Liver (tissue), 9 donors: ENCODE data around the gene RAP1GAP2. TPM values are rescaled to one million over a fixed set of nuclear protein-coding genes. Genes with fewer than 3 reads are reported as not detected.
"Not testable (repeated sequence)": the region's sequence is repeated elsewhere in the genome, so short reads cannot be mapped to it uniquely, and the experiment has no call there.

Experiments used
- DNase-seq: peaks from one replicate; pipeline ENCODE4 v3.0.0-alpha.2; 2017; ENCODE audit warnings: low spot score
- H3K27ac ChIP-seq, 2 donors: one replicate each; pipeline ENCODE4 v1.7.0; 2013; ENCODE audit warnings: inconsistent platforms in 2 of 2, low read length in 2 of 2, control low read depth in 1 of 2, low read depth in 1 of 2, mild to moderate bottlenecking in 1 of 2
- H3K27me3 ChIP-seq, 4 donors: one replicate each; pipeline versions ENCODE4 v1.6.1 to v1.7.0; 2013; ENCODE audit warnings: low read length in 3 of 4, inconsistent platforms in 1 of 4, mild to moderate bottlenecking in 1 of 4, moderate library complexity in 1 of 4; ENCODE audit not compliant: control insufficient read depth in 4 of 4, insufficient read depth in 4 of 4
- H3K36me3 ChIP-seq, 4 donors: one replicate each; pipeline versions ENCODE4 v1.6.1 to v1.7.0; 2013; ENCODE audit warnings: low read length in 3 of 4, mild to moderate bottlenecking in 3 of 4, low read depth in 1 of 4, moderate library complexity in 1 of 4; ENCODE audit not compliant: control insufficient read depth in 4 of 4, insufficient read depth in 3 of 4
- H3K4me1 ChIP-seq, 4 donors: one replicate each; pipeline versions ENCODE4 v1.6.1 to v1.7.0; 2013; ENCODE audit warnings: low read length in 3 of 4, mild to moderate bottlenecking in 3 of 4, moderate library complexity in 1 of 4; ENCODE audit not compliant: control insufficient read depth in 4 of 4, insufficient read depth in 4 of 4
- H3K4me3 ChIP-seq, 3 donors: one replicate each; pipeline versions ENCODE4 v1.6.1 to v1.7.0; 2013; ENCODE audit warnings: low read length in 3 of 3, control low read depth in 1 of 3, low read depth in 1 of 3, mild to moderate bottlenecking in 1 of 3
- H3K9ac ChIP-seq, 2 donors: one replicate each; pipeline ENCODE4 v1.7.0; 2013; ENCODE audit warnings: low read length in 2 of 2, mild to moderate bottlenecking in 2 of 2, moderate library complexity in 2 of 2, control low read depth in 1 of 2, low read depth in 1 of 2
- H3K9me3 ChIP-seq, 4 donors: one replicate each; pipeline versions ENCODE4 v1.6.1 to v1.7.0; 2013; ENCODE audit warnings: low read length in 3 of 4; ENCODE audit not compliant: control insufficient read depth in 4 of 4
- EGR1 ChIP-seq, 2 donors: IDR thresholded peaks; 2 replicates each; pipeline ENCODE4 v1.6.1; 2016 to 2018; ENCODE audit warnings: antibody characterized with exemption in 2 of 2, low read depth in 2 of 2
- FOXA1 ChIP-seq: IDR thresholded peaks from 2 replicates; pipeline ENCODE4 v1.6.1; 2016; ENCODE audit warnings: antibody characterized with exemption
- FOXA2 ChIP-seq: IDR thresholded peaks from 2 replicates; pipeline ENCODE4 v1.6.1; 2016; ENCODE audit warnings: antibody characterized with exemption
- GABPA ChIP-seq, 2 donors: IDR thresholded peaks in 1 of 2; conservative IDR thresholded peaks in 1 of 2; 2 replicates each; pipeline ENCODE4 v1.6.1; 2016; ENCODE audit warnings: antibody characterized with exemption in 2 of 2, mild to moderate bottlenecking in 1 of 2, moderate library complexity in 1 of 2
- HNF4G ChIP-seq: IDR thresholded peaks from 2 replicates; pipeline ENCODE4 v1.6.1; 2016; ENCODE audit warnings: antibody characterized with exemption
- RXRA ChIP-seq, 2 donors: IDR thresholded peaks; 2 replicates each; pipeline ENCODE4 v1.6.1; 2017 to 2018; ENCODE audit warnings: antibody characterized with exemption in 2 of 2, mild to moderate bottlenecking in 1 of 2
- SP1 ChIP-seq: IDR thresholded peaks from 2 replicates; pipeline ENCODE4 v1.6.1; 2018; ENCODE audit warnings: antibody characterized with exemption, mild to moderate bottlenecking
- TAF1 ChIP-seq: conservative IDR thresholded peaks from 2 replicates; pipeline ENCODE4 v1.6.1; 2016; ENCODE audit warnings: antibody characterized with exemption, mild to moderate bottlenecking
- YY1 ChIP-seq: IDR thresholded peaks from 2 replicates; pipeline ENCODE4 v1.6.1; 2016; ENCODE audit warnings: antibody characterized with exemption, mild to moderate bottlenecking
- WGBS: extraction: QIAGEN DNeasy Blood & Tissue Kit; methylation state at CpG from one replicate; pipeline ENCODE4 v1.1.7; 2013; 5-methylcytosine and 5-hydroxymethylcytosine counted together
- polyA plus RNA-seq, 2 donors: library from polyadenylated mRNA; stranded (reverse) in 1 of 2; unstranded in 1 of 2; fragments of 200-250 nt in 1 of 2; fragments of >200 nt in 1 of 2; fragmentation: Nextera tagmentation in 1 of 2; extraction: Ambion mirVana in 1 of 2; gene quantifications; one replicate each; pipeline versions ENCODE4 v1.2.1 to v1.2.3, GENCODE V29; 2013 to 2015
- total RNA-seq, 2 donors: library from RNA; depleted of rRNA; stranded (reverse); fragments of >200 nt; gene quantifications; one replicate each; pipeline ENCODE4 v1.2.3, GENCODE V29; 2014
- TF ChIP-seq, protein P1 (sequence below): IDR thresholded peaks from 2 replicates; pipeline ENCODE4 v1.6.1; 2016; ENCODE audit warnings: antibody characterized with exemption, mild to moderate bottlenecking
- TF ChIP-seq, protein P2 (sequence below): IDR thresholded peaks from 2 replicates; pipeline ENCODE4 v1.6.1; 2016; ENCODE audit warnings: antibody characterized with exemption
- TF ChIP-seq, protein P3 (sequence below): IDR thresholded peaks from 2 replicates; pipeline ENCODE4 v1.6.1; 2016; ENCODE audit warnings: antibody characterized with exemption
- TF ChIP-seq, protein P4 (sequence below): IDR thresholded peaks from 2 replicates; pipeline ENCODE4 v1.6.1; 2016; ENCODE audit warnings: antibody characterized with exemption
- TF ChIP-seq, protein P5 (sequence below): fragments of 150-350 bp; IDR thresholded peaks from 2 replicates; pipeline ENCODE4 v1.5.1; 2017; ENCODE audit warnings: improper control_type of control experiment, low read depth, low read length; ENCODE audit not compliant: missing input control
- donor health status: healthy.
- donor health status: healthy.
- donor health status: healthy.
- donor health status: healthy.
- donor health status: healthy.

Gene RAP1GAP2
- total and polyA plus RNA-seq, 4 donors, result 0.56 to 1.7 (median 1.1) TPM

DNA sequence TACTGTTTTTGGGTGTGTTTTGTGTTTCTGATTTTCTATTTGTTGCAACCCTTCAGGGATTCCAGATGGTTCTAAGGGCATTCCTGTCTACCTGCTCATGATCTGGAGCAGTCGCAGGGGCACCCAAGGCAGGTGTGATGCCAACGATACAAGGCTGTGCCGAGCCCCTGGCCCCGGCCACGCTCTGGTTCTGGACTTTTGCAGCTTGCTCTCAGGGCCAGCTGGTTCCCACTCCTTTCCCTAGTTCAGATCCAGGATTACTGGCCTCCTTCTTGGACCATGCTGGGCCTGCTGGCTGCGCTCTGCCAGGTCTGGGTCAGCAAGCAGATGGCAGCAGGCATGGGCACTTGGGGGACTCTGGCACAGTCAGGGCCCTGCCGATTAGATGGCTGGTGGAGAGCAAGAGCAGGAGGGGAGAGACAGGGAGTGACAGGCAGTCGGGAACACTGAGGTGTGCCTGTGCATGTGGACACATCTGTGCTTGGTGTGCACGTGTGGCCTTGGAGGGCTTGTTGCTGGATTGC lies 15.2 kb upstream of the RAP1GAP2 start:
- Histone ChIP-seq H3K9ac (no peak overlapping the region), H3K27ac (no peak overlapping the region), H3K4me1 (peaks cover 0 to 7% (median 5%) of the 10 kb centered on the region in 4 donors), H3K4me3 (no peak overlapping the region), H3K36me3 (no peaks in the 10 kb centered on the region), H3K9me3 (no peaks in the 10 kb centered on the region), H3K27me3 (peaks cover 0 to 4% (median 2%) of the 10 kb centered on the region in 4 donors)
- 93% methylated on average over 9 of the region's 9 CpGs for WGBS
- TF ChIP-seq TAF1 (no peak), EGR1 (IDR thresholded peaks at IDR 0.05; ENCODE audit: low read depth in 2 of 2) (no peak), GABPA (IDR thresholded peaks at IDR 0.05 in 1 of 2, conservative IDR thresholded peaks at IDR 0.05 in 1 of 2) (no peak), FOXA2 (no peak), YY1 (no peak), FOXA1 (no peak), SP1 (no peak), RXRA (IDR thresholded peaks at IDR 0.05) (no peak), HNF4G (no peak)
- TF ChIP-seq, protein P1, sequence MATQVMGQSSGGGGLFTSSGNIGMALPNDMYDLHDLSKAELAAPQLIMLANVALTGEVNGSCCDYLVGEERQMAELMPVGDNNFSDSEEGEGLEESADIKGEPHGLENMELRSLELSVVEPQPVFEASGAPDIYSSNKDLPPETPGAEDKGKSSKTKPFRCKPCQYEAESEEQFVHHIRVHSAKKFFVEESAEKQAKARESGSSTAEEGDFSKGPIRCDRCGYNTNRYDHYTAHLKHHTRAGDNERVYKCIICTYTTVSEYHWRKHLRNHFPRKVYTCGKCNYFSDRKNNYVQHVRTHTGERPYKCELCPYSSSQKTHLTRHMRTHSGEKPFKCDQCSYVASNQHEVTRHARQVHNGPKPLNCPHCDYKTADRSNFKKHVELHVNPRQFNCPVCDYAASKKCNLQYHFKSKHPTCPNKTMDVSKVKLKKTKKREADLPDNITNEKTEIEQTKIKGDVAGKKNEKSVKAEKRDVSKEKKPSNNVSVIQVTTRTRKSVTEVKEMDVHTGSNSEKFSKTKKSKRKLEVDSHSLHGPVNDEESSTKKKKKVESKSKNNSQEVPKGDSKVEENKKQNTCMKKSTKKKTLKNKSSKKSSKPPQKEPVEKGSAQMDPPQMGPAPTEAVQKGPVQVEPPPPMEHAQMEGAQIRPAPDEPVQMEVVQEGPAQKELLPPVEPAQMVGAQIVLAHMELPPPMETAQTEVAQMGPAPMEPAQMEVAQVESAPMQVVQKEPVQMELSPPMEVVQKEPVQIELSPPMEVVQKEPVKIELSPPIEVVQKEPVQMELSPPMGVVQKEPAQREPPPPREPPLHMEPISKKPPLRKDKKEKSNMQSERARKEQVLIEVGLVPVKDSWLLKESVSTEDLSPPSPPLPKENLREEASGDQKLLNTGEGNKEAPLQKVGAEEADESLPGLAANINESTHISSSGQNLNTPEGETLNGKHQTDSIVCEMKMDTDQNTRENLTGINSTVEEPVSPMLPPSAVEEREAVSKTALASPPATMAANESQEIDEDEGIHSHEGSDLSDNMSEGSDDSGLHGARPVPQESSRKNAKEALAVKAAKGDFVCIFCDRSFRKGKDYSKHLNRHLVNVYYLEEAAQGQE, result no peak
- TF ChIP-seq, protein P2, sequence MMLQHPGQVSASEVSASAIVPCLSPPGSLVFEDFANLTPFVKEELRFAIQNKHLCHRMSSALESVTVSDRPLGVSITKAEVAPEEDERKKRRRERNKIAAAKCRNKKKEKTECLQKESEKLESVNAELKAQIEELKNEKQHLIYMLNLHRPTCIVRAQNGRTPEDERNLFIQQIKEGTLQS, result no peak
- TF ChIP-seq, protein P3, sequence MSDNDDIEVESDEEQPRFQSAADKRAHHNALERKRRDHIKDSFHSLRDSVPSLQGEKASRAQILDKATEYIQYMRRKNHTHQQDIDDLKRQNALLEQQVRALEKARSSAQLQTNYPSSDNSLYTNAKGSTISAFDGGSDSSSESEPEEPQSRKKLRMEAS, result no peak
- TF ChIP-seq, protein P4, sequence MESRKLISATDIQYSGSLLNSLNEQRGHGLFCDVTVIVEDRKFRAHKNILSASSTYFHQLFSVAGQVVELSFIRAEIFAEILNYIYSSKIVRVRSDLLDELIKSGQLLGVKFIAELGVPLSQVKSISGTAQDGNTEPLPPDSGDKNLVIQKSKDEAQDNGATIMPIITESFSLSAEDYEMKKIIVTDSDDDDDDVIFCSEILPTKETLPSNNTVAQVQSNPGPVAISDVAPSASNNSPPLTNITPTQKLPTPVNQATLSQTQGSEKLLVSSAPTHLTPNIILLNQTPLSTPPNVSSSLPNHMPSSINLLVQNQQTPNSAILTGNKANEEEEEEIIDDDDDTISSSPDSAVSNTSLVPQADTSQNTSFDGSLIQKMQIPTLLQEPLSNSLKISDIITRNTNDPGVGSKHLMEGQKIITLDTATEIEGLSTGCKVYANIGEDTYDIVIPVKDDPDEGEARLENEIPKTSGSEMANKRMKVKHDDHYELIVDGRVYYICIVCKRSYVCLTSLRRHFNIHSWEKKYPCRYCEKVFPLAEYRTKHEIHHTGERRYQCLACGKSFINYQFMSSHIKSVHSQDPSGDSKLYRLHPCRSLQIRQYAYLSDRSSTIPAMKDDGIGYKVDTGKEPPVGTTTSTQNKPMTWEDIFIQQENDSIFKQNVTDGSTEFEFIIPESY, result no peak
- TF ChIP-seq, protein P5, sequence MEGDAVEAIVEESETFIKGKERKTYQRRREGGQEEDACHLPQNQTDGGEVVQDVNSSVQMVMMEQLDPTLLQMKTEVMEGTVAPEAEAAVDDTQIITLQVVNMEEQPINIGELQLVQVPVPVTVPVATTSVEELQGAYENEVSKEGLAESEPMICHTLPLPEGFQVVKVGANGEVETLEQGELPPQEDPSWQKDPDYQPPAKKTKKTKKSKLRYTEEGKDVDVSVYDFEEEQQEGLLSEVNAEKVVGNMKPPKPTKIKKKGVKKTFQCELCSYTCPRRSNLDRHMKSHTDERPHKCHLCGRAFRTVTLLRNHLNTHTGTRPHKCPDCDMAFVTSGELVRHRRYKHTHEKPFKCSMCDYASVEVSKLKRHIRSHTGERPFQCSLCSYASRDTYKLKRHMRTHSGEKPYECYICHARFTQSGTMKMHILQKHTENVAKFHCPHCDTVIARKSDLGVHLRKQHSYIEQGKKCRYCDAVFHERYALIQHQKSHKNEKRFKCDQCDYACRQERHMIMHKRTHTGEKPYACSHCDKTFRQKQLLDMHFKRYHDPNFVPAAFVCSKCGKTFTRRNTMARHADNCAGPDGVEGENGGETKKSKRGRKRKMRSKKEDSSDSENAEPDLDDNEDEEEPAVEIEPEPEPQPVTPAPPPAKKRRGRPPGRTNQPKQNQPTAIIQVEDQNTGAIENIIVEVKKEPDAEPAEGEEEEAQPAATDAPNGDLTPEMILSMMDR, result no peak
- no peak for DNase-seq

DNA sequence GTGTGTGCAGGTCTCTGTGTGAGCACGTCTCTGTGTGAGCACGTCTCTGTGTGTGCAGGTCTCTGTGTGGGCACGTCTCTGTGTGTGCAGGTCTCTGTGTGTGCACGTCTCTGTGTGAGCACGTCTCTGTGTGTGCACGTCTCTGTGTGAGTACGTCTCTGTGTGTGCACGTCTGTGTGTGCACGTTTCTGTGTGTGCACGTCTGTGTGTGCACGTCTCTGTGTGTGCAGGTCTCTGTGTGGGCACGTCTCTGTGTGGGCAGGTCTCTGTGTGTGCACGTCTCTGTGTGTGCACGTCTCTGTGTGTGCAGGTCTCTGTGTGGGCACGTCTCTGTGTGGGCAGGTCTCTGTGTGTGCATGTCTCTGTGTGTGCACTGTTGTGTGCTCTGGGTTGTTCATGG lies 14.6 kb upstream of the RAP1GAP2 start:
- 91% methylated on average over 15 of the region's 15 CpGs for WGBS
- DNase-seq, H3K27ac ChIP-seq, H3K4me3 ChIP-seq, H3K36me3 ChIP-seq, H3K9me3 ChIP-seq, H3K9ac ChIP-seq, H3K4me1 ChIP-seq, H3K27me3 ChIP-seq: not testable (repeated sequence)
